Left ventricle myocardium inferior (tissue), 1 donor: ENCODE data around the gene ARHGAP24. TPM values are rescaled to one million over a fixed set of nuclear protein-coding genes. Genes with fewer than 3 reads are reported as not detected.

Experiments
- DNase-seq: peaks from one replicate; pipeline ENCODE4 v3.0.0-alpha.2; 2020
- H3K27ac ChIP-seq: fragments of 200-600 bp; replicated peaks from 2 replicates; pipeline ENCODE4 v1.8.0; 2021
- H3K27me3 ChIP-seq: fragments of 200-600 bp; 2 replicates; pipeline ENCODE4 v1.8.0; 2021; ENCODE audit warnings: low read depth
- H3K36me3 ChIP-seq: fragments of 200-600 bp; 2 replicates; pipeline ENCODE4 v1.8.0; 2021
- H3K4me1 ChIP-seq: fragments of 200-600 bp; 2 replicates; pipeline ENCODE4 v1.8.0; 2021
- H3K4me3 ChIP-seq: fragments of 200-600 bp; 2 replicates; pipeline ENCODE4 v1.8.0; 2021; ENCODE audit warnings: mild to moderate bottlenecking, moderate library complexity
- H3K9me3 ChIP-seq: fragments of 200-600 bp; replicated peaks from 2 replicates; pipeline ENCODE4 v1.8.0; 2021
- intact Hi-C: fragments of 100-400 bp; cut with micrococcal nuclease; formaldehyde crosslinking; loops from one replicate; pipeline ENCODE4 v1.11.0; 2022
- total RNA-seq: library from RNA; stranded (reverse); fragmentation: NEBNext Ultra II Directional; extraction: Animal tissue kit (Norgen Biotek cat#: 25700); gene quantifications from one replicate; pipeline ENCODE4 v1.2.1, GENCODE V29; 2021
- TF ChIP-seq, protein P1 (sequence below): fragments of 200-600 bp; IDR thresholded peaks from 2 replicates; pipeline ENCODE4 v1.8.0; 2021; ENCODE audit warnings: antibody characterized with exemption, mild to moderate bottlenecking, borderline replicate concordance
- donor health status: DM: no; HTN: yes; CAD: no; lungs with severe emphysema.

Gene ARHGAP24
- total RNA-seq, 1 donor from 2014 or later: 13.7 TPM

DNA sequence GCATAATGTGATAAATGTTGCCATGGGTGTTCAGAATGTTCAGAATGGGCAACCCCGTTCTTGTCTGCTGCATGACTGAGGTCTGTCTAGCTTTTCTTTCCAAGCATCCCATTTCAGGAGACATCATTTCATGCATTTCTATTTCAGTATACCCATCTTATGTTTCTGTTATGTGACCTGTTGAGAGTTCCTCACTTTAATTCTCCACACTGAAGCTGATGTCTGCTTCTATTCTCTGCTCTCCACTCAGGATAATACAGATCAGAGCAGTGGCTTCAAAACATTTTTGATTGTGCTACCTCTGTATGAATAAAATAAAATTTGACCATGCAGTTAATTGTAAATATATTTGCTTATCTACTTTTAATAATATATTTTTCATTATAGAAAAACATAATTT, 398.6 kb downstream of the ARHGAP24 start:
- TF ChIP-seq, protein P1, sequence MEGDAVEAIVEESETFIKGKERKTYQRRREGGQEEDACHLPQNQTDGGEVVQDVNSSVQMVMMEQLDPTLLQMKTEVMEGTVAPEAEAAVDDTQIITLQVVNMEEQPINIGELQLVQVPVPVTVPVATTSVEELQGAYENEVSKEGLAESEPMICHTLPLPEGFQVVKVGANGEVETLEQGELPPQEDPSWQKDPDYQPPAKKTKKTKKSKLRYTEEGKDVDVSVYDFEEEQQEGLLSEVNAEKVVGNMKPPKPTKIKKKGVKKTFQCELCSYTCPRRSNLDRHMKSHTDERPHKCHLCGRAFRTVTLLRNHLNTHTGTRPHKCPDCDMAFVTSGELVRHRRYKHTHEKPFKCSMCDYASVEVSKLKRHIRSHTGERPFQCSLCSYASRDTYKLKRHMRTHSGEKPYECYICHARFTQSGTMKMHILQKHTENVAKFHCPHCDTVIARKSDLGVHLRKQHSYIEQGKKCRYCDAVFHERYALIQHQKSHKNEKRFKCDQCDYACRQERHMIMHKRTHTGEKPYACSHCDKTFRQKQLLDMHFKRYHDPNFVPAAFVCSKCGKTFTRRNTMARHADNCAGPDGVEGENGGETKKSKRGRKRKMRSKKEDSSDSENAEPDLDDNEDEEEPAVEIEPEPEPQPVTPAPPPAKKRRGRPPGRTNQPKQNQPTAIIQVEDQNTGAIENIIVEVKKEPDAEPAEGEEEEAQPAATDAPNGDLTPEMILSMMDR: no peak
- no peaks in the 10 kb centered on the region for H3K36me3 ChIP-seq
- no peak for DNase-seq
- no peak overlapping the region for H3K27ac ChIP-seq
- H3K27me3 ChIP-seq: no peaks in the 10 kb centered on the region
- H3K9me3 ChIP-seq: no peaks in the 10 kb centered on the region
- intact Hi-C loops: no loop called here
- H3K4me1 ChIP-seq: peaks cover 20% of the 10 kb centered on the region
- H3K4me3 ChIP-seq: no peak overlapping the region

DNA sequence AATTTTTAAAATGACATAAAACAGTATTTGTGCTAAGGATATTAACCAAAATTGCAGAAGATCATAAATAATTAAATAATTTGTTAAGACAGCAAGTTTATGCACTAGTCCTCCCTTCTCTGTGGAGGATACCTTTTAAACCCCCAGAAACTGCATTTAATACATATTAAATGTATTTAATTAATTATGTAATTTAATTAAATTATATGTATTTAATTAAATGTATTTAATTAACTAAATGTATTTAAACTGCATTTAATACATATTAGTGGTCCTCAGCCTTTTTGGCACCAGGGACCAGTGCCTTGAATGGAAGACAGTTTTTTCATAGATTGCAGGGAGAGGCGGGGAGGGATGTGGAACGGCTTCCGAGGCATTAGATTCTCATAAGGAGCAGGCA, 404.6 kb downstream of the ARHGAP24 start:
- Histone ChIP-seq H3K27me3 (no peaks in the 10 kb centered on the region), H3K9me3 (no peaks in the 10 kb centered on the region), H3K4me3 (no peak overlapping the region), H3K4me1 (no peaks in the 10 kb centered on the region), H3K36me3 (no peaks in the 10 kb centered on the region), H3K27ac (no peak overlapping the region)
- no peak for DNase-seq
- TF ChIP-seq, protein P1: no peak
- intact Hi-C loops: no loop called here

DNA sequence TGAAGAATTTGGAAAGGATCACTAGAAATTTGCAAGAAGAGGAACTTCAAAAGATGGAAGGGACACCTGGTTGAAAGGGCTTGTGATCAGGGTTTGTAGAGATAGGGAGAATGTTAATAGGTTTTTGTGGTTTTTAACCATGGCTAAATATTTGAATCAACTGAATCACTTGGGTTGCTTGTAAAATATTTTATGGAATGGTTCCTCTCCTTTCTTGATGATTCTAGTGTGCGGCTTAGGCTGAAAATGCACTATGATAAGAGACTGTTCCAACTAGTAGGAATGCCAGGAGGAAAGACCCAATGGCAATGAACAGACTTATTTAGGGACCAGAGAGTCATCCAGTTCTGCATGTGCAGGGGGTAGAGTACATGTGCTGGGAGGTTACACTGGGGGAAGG, 408.2 kb downstream of the ARHGAP24 start:
- H3K4me3 ChIP-seq: no peak overlapping the region
- no peak for DNase-seq
- TF ChIP-seq, protein P1: no peak
- H3K27me3 ChIP-seq: no peaks in the 10 kb centered on the region
- intact Hi-C loops: no loop called here
- no peaks in the 10 kb centered on the region for H3K36me3 ChIP-seq
- H3K27ac ChIP-seq: no peak overlapping the region
- H3K9me3 ChIP-seq: no peaks in the 10 kb centered on the region
- H3K4me1 ChIP-seq: no peaks in the 10 kb centered on the region

DNA sequence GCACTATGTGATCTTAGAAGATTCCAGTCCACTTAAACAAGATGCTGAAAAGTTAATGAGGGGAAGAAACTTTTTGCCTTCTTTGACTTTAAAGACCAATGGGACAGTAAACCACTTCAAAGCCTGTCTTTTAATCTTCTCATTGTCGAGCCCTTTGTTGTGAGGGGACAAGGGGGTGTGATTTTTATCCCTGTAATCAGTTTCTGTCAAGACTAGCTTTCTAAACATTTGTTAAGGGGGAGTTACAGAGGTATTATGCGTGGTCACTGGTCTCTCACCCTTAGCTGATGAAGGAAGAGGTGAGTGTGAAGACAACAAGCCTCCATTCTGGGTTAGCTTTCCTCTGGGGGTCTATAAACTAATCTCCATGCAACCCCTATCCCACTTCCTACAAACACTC, 409.3 kb downstream of the ARHGAP24 start:
- H3K27me3 ChIP-seq: no peaks in the 10 kb centered on the region
- H3K36me3 ChIP-seq: no peaks in the 10 kb centered on the region
- no peak overlapping the region for H3K27ac ChIP-seq
- DNase-seq: no peak
- TF ChIP-seq, protein P1: no peak
- intact Hi-C loops: no loop called here
- H3K9me3 ChIP-seq: no peaks in the 10 kb centered on the region
- no peaks in the 10 kb centered on the region for H3K4me1 ChIP-seq
- H3K4me3 ChIP-seq: no peak overlapping the region

DNA sequence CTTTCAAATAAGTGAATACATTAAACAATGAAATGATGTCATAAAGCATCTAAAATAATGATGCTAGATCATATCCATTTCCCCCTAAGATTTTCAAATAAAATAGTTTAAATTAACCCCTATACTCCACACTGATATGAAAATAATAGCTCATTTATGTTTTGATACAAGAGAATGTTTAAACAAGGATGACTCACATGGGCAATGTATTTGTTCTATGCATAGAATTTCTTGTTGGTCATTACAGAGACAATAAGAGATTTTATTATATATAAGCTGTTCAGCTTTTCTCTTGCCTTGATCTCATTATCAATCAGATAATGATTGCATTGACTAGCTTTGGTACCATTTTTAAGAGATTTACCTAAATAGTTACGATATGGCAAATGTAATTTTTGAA, 411.7 kb downstream of the ARHGAP24 start:
- intact Hi-C loops: no loop called here
- DNase-seq: no peak
- H3K4me1 ChIP-seq: no peaks in the 10 kb centered on the region
- no peak overlapping the region for H3K4me3 ChIP-seq
- H3K27ac ChIP-seq: no peak overlapping the region
- TF ChIP-seq, protein P1: no peak
- H3K36me3 ChIP-seq: no peaks in the 10 kb centered on the region
- no peaks in the 10 kb centered on the region for H3K27me3 ChIP-seq
- H3K9me3 ChIP-seq: no peaks in the 10 kb centered on the region

DNA sequence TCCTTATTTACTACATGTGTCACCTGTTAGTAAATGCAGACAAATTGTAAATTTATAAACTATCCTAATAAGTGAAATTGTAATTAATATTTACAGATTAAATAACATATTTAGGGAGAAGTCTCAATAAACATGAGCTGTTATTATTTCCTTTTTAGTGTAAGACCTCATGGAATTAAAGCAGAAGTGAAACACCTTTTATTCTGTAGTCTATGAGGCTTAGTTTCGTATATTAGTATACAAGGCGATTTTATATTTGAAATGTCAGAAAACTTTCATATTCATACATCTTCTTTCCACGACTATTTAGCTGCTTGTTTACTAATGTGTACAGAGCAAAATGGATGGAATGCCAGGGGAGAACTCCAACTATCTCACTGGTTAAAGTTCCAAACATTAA, 414.4 kb downstream of the ARHGAP24 start:
- Histone ChIP-seq H3K4me3 (no peak overlapping the region), H3K27ac (no peak overlapping the region), H3K36me3 (no peaks in the 10 kb centered on the region), H3K9me3 (no peaks in the 10 kb centered on the region), H3K4me1 (no peaks in the 10 kb centered on the region), H3K27me3 (no peaks in the 10 kb centered on the region)
- DNase-seq: no peak
- TF ChIP-seq, protein P1: no peak
- intact Hi-C loops: no loop called here
